ENCODE measurements around the gene GALR3.

GALR3 gene

DNA sequence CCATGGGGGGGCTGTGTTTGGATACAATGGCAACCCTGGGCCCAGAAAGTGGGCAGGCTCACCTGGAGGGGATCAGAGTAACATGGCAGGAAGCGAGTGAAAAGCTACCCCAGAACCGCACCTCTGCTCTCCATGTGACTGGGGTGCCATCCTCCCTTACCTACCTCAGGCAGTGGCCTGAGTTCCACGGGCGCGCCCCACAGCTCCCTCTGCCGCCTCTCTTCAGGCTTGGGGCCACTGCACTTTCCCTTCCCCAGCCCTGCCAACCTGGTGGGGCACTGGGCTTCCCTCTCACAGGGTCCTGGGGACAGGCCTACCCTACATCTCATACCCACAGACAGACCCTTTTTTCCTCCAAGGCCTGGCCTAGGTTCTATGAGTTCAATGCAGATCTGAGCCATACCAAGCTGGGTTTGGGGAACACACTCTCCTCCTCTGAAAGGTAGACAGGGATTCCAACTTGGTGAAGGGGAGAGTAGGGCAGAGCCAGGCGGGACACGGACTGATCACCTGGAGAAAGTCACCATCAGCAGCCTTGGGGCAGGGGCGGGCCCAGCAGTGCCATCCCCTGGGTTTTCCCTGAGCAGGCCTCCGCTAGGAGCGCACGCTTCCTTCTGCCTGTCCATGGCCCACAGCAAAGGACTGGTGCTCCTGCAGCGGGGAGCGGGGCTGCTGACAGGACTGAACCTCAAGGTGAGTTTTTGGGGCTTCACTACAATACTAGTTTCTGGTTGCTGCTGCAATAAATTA is 7.1 kb downstream of the GALR3 start:
- Mint-ChIP-seq H3K36me3 (ENCODE audit: low read depth) (peaks cover 32% of the 10 kb centered on the region), H3K9me3 (no peaks in the 10 kb centered on the region), H3K4me3 (no peak overlapping the region), H3K27ac (no peak overlapping the region), H3K27me3 (peaks cover 4% of the 10 kb centered on the region), H3K4me1 (ENCODE audit: low read depth) (no peaks in the 10 kb centered on the region)

DNA sequence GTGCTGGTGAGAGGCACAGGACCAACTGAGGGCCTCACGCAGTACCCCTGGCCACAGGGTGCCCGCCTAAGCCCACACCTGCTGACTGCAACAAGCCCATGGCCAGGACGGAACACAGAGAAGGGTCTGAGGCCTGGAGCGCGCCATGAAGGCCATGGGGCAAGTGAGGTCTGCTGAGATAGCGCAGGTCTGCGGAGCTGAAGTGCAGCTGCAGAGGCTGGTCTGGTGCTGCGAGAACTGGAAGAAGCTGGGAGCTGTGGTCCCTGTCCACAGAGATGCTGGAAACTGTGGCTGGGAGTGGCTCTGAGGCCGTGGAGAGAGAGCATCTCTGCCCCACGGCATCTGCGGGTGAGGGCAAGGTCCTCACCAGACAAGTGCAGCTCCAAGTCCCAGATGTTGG is 8.3 kb downstream of the GALR3 start:
- Mint-ChIP-seq H3K9me3 (no peaks in the 10 kb centered on the region), H3K27me3 (no peaks in the 10 kb centered on the region), H3K4me3 (no peak overlapping the region), H3K4me1 (ENCODE audit: low read depth) (no peaks in the 10 kb centered on the region), H3K36me3 (ENCODE audit: low read depth) (peaks cover 32% of the 10 kb centered on the region), H3K27ac (no peak overlapping the region)

DNA sequence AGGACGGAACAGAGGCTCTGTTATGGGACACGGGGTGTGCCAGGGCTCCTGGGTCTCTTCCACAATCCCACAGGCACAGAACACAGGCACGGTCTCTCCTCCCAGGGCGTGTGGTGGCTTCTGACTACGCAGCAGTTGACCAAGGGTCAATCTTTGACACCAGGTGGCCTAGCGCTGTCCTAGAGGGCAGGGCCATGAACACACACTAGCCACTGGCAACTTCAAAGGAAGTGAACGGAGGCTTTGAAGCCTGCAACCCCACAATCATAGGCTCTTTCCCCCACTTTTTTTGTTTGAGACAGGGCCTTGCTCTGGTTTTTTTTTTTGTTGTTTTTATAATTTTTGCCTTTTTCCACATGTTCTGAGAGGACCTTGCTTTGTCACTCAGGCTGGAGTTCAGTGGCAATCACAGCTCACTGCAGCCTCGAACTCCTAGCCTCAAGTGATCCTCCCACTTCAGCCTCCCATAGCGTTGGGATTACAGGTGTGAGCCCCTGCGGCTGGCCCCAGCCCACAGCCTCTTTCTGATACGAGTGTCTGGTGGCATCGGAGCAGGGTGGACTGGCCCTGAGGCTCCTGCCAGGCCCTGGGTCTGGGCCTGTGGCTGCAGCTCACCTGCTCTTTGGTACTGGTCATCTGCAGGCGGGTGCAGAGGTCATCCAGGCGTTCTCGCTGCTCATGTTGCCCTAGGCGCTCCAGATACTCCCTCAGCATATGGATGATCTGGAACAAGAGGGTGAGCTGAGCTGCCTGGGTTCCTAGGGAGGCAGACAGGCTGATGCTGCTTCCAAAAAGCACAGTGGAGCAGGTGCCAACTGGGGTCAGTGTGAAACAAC is 9.1 kb downstream of the GALR3 start:
- peaks cover 37% of the 10 kb centered on the region for H3K36me3 Mint-ChIP-seq (ENCODE audit: low read depth)
- H3K4me1 Mint-ChIP-seq (ENCODE audit: low read depth), result no peaks in the 10 kb centered on the region
- no peaks in the 10 kb centered on the region for H3K27me3 Mint-ChIP-seq
- no peak overlapping the region for H3K27ac Mint-ChIP-seq
- H3K4me3 Mint-ChIP-seq, result no peak overlapping the region
- no peaks in the 10 kb centered on the region for H3K9me3 Mint-ChIP-seq

DNA sequence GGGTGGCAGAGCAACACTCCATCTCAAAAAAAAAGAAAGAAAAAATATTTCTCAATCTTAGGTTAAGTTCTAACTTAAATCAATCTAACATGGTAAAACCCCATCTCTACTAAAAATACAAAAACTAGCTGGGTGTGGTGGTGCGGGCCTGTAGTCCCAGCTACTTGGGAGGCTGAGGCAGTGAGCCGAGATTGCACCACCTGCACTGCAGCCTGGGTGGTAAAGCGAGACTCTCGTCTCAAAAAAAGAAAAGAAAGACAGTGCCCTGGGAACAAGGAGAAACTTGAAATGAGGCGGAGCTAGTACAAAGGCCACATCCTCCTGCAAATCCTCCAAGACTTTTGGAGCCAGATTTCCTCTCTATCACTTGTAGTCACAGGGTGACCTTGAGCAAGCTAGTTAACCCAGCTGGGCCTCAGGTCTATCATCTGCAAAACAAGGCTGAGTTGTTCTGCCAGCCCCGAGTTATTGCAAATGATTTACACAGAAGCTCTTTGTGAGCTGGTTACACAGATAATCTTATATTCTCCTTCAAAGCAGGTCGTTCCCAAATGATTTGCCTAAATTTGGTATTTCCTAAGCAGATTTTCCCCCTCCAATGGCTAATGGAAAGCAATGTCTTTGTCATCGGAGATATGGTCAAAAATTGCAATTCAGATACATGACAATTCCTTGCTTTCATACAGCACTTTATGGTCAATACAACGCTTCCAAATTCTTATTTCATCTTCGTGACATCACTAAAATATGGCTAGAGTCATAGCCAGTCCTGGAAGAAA is 19.0 kb downstream of the GALR3 start:
- H3K4me3 Mint-ChIP-seq, result peak overlapping the region; percentile 90
- H3K9me3 Mint-ChIP-seq, result peaks cover 3% of the 10 kb centered on the region
- H3K27ac Mint-ChIP-seq, result no peak overlapping the region

DNA sequence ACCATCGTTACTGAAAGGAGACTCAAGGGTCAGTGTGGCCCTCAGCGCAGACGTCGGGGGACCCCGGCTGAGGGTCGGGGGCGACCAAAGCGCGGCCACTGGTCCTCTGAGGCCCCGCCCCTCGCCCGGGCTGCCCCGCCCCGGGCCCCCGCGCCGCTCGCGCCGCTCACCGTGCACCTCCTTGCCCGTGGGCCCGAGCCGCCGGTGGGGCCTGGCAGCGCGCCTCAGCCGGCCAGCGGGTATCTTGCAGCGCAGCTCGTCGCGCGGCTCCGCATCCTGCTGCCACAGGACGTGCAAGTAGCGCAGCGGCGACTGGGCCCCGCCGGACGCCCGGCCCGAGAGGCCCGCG is 20.5 kb downstream of the GALR3 start:
- Mint-ChIP-seq H3K27me3 (no peaks in the 10 kb centered on the region), H3K27ac (peak overlapping the region; percentile 86), H3K4me1 (ENCODE audit: low read depth) (peaks cover 34% of the 10 kb centered on the region)

More for the DNA sequence above, 19.0 kb downstream of the GALR3 start:
- Mint-ChIP-seq H3K36me3 (ENCODE audit: low read depth) (peaks cover 8% of the 10 kb centered on the region), H3K27me3 (no peaks in the 10 kb centered on the region), H3K4me1 (ENCODE audit: low read depth) (peaks cover 20% of the 10 kb centered on the region)

DNA sequence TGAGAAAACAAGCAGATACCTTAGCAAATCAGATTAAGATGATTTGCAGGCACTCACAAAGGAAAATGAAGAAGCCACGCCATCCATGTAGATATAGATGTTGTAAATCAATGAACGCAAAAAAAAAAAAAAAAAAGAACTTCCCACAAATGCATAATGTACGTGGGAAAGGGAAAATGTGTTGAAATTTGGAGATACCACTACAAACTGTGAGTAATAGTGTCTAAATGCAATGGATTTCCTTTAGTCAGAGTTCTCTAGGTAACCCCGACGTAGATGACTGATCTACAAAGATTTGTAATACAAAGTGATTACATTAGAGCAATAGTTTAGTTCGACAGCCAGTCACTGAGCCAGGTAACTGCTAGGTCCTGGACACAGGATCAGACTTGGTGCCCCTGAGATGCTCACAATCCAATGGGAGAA is 21.7 kb downstream of the GALR3 start:
- H3K36me3 Mint-ChIP-seq (ENCODE audit: low read depth), result peaks cover 15% of the 10 kb centered on the region
- H3K4me1 Mint-ChIP-seq (ENCODE audit: low read depth), result peaks cover 38% of the 10 kb centered on the region
- no peaks in the 10 kb centered on the region for H3K27me3 Mint-ChIP-seq
- H3K27ac Mint-ChIP-seq, result peak overlapping the region; percentile 55
- peaks cover 3% of the 10 kb centered on the region for H3K9me3 Mint-ChIP-seq
- H3K4me3 Mint-ChIP-seq, result peak overlapping the region; percentile 76

More for the DNA sequence above, 20.5 kb downstream of the GALR3 start:
- peaks cover 10% of the 10 kb centered on the region for H3K36me3 Mint-ChIP-seq (ENCODE audit: low read depth)
- peaks cover 3% of the 10 kb centered on the region for H3K9me3 Mint-ChIP-seq
- peak overlapping the region; percentile 90 for H3K4me3 Mint-ChIP-seq

DNA sequence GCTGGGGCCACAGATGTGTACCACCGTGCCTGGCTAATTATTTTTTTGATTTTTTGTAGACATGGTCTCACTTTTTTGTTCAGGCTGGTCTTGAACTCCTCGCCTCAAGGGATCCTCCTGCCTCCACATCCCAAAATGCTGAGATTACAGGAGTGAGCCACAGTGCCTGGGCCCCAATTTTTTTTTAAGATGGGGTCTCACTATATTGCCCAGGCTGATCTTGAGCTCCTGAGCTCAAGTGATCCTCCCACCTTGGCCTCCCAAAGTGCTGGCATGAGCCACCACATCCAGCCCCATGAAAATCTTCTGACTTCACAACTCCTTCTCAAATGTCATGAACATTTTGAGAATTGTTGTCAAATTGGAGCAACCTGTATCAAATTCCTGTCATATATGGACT is 23.3 kb downstream of the GALR3 start:
- Mint-ChIP-seq H3K4me3 (peak overlapping the region; percentile 19), H3K4me1 (ENCODE audit: low read depth) (peaks cover 51% of the 10 kb centered on the region), H3K27me3 (no peaks in the 10 kb centered on the region), H3K36me3 (ENCODE audit: low read depth) (peaks cover 27% of the 10 kb centered on the region), H3K27ac (no peak overlapping the region), H3K9me3 (peaks cover 3% of the 10 kb centered on the region)

DNA sequence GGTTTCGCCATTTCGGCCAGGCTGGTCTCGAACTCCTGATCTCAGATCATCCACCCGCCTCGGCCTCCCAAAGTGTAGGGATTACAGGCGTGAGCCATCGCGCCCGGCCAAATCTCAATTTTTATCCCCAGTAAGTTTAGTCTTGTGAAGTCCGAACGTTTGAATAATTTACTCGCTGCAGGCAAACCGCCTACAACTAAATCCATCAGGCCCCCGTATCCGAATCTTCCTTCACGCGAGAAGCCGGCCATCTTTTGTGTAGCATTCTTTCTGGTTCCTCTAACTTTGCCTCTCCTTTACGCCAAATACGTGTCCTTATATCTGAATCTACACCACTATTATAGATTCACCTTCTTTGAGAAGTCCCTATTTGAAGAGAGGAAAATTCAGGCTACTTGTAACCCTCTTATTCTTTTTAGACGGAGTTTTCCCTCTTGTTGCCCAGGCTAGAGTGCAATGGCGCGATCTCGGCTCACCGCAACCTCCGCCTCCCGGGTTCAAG is 25.5 kb downstream of the GALR3 start:
- Mint-ChIP-seq H3K4me3 (peak overlapping the region; percentile 98), H3K27ac (peak overlapping the region; percentile 93), H3K36me3 (ENCODE audit: low read depth) (peaks cover 46% of the 10 kb centered on the region), H3K27me3 (no peaks in the 10 kb centered on the region), H3K9me3 (peaks cover 3% of the 10 kb centered on the region), H3K4me1 (ENCODE audit: low read depth) (peaks cover 50% of the 10 kb centered on the region)

DNA sequence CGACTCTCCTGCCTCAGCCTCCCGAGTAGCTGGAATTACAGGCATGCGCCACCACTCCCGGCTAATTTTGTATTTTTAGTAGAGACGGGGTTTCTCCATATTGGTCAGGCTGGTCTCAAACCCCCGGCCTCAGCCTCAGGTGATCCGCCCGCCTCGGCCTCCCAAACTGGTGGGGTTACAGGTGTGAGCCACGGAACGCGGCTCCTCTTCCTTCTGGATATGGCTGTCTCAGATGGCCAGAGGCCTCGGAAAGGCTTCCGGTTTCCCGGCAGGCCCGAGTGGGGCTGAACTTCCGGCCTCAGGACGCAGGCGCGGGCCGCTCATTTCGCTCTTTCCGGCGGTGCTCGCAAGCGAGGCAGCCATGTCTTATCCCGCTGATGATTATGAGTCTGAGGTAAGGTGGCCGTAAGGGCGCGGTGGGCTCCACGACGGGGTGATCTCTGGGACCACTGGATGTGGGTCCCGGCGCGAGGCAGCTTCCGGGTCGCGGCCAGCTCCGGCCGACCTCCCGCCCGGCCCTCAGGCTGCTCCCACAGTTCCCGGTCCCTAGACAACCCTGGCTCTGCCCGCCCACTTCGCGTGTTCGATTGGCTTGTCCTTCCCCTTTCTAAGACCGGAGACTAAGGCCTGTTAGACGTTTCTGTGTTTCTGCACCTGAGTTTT is 26.0 kb downstream of the GALR3 start, which contains the start of gene EIF3L:
EIF3L (plus strand) TSS at position 331 of the 663 bp plus-strand sequence; CDS start at position 362, 31 bp downstream.
- peaks cover 55% of the 10 kb centered on the region for H3K4me1 Mint-ChIP-seq (ENCODE audit: low read depth)
- H3K27me3 Mint-ChIP-seq, result no peaks in the 10 kb centered on the region
- H3K36me3 Mint-ChIP-seq (ENCODE audit: low read depth), result peaks cover 52% of the 10 kb centered on the region
- H3K27ac Mint-ChIP-seq, result peak within 1 kb of the TSS; percentile 93
- H3K4me3 Mint-ChIP-seq, result peak within 1 kb of the TSS; percentile 98
- H3K9me3 Mint-ChIP-seq, result peaks cover 3% of the 10 kb centered on the region

DNA sequence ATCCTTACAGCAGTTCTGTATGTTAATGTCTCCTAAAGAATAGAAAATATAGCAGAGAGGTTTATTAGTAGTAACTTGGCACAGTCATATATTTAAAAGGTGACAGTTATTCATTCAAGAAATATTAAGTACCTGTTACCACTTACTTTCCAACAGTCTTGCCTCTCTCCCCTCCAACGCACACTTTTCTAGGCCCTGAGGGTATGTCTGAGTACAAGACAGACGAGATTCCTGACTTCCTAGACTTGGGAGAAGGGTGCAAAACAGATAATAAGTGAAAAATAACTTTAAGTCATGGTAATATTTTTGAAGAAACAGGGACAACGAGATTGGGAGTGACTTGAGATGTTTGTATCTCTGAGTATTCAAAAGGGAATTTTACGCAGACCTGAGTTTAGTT is 27.6 kb downstream of the GALR3 start:
- peaks cover 68% of the 10 kb centered on the region for H3K36me3 Mint-ChIP-seq (ENCODE audit: low read depth)
- peak overlapping the region; percentile 76 for H3K27ac Mint-ChIP-seq
- no peaks in the 10 kb centered on the region for H3K27me3 Mint-ChIP-seq
- H3K9me3 Mint-ChIP-seq, result no peaks in the 10 kb centered on the region
- peaks cover 59% of the 10 kb centered on the region for H3K4me1 Mint-ChIP-seq (ENCODE audit: low read depth)
- H3K4me3 Mint-ChIP-seq, result peak overlapping the region; percentile 98

DNA sequence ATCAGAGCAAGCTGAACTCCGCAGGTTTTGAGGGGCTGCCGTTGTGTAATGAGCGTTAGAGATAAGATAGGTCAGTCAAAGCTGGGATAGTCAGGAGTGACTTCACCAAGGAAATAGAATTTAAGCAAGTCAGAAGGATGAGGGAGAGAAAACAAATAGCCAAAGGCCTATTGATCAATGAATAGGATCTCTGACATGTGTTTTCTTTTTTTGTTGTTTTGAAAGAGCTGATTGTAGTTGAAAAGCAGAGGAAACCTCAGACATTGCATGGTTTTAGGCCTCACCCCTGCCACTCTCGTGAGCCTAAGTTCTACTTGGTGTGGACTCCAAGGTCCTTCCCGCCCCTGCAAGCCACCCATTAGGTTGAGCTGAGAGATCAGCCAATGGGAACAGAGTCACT is 29.2 kb downstream of the GALR3 start:
- H3K4me1 Mint-ChIP-seq (ENCODE audit: low read depth), result peaks cover 56% of the 10 kb centered on the region
- no peak overlapping the region for H3K27ac Mint-ChIP-seq
- peaks cover 76% of the 10 kb centered on the region for H3K36me3 Mint-ChIP-seq (ENCODE audit: low read depth)
- H3K4me3 Mint-ChIP-seq, result no peak overlapping the region
- no peaks in the 10 kb centered on the region for H3K9me3 Mint-ChIP-seq
- no peaks in the 10 kb centered on the region for H3K27me3 Mint-ChIP-seq

DNA sequence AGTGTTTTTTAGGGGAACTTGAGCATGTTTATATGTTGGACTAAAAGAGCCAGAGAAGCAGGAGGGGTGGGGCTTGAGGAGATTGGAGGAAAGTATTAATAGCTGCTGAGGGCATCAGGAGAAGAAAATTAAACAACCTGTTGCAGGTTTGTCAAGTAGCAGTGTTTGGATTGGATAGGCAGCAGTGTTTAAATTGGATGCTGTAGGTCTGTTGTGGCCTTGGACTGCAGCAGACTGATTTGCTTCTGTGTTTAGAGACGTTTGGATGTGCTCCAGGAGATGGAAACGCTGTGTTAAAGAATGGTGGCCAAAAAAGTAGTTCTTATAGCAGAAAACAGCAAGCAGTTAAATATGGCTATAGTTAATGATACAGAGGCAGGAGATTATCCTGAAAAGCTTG is 31.8 kb downstream of the GALR3 start:
- H3K4me3 Mint-ChIP-seq, result no peak overlapping the region
- H3K9me3 Mint-ChIP-seq, result no peaks in the 10 kb centered on the region
- H3K27me3 Mint-ChIP-seq, result no peaks in the 10 kb centered on the region
- peaks cover 40% of the 10 kb centered on the region for H3K4me1 Mint-ChIP-seq (ENCODE audit: low read depth)
- peaks cover 79% of the 10 kb centered on the region for H3K36me3 Mint-ChIP-seq (ENCODE audit: low read depth)
- peak overlapping the region; percentile 47 for H3K27ac Mint-ChIP-seq

DNA sequence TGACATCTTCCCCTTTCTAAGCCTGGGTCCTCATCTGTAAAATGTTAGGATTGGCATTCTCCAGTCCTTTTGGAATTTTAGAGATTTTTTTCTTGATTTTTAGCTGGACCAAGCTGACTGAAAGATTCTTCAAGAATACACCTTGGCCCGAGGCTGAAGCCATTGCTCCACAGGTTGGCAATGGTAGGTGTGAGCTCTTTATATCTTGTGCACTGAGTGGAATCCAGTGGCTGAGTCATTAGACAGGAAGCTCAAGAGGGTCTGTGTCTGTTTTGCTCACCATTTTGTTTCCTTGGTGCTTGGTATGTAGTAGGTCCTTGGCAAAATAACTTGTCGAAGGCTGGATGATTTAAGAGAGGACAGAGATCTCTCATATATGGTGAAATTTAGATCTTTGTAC is 32.3 kb downstream of the GALR3 start:
- Mint-ChIP-seq H3K36me3 (ENCODE audit: low read depth) (peaks cover 82% of the 10 kb centered on the region), H3K27ac (peak overlapping the region; percentile 61), H3K9me3 (no peaks in the 10 kb centered on the region)

DNA sequence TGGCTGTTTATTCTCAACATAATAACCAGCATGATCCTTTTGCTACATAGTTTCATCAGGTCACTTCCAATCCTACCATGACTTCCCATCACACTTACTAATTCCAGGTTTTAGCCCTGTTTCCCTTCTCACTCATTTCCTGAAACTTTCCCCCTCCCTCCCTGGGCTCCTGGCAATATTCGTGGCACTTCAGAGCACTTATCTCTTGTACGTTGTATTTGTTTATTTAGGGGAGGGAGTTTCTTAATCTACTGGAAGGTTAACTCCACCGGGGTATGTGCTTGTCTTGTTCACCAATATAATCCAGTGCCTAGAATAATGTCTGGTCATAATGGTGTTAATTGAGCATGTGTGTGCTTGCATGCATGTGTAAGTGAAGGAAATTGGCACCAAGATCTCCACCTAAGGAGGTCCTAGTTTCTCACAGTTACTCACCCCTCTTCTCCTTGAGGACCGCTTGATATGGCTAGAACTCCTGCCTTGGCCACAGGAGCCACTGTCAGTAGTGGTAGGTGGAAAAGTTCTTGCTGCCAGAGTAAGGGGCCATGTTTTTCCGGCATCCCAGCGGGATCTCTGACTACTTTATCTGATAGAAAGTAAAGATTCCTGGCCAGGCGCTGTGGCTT is 37.7 kb downstream of the GALR3 start:
- no peaks in the 10 kb centered on the region for H3K9me3 Mint-ChIP-seq
- H3K4me1 Mint-ChIP-seq (ENCODE audit: low read depth), result peaks cover 12% of the 10 kb centered on the region
- H3K27me3 Mint-ChIP-seq, result no peaks in the 10 kb centered on the region
- peaks cover 77% of the 10 kb centered on the region for H3K36me3 Mint-ChIP-seq (ENCODE audit: low read depth)
- no peak overlapping the region for H3K4me3 Mint-ChIP-seq
- no peak overlapping the region for H3K27ac Mint-ChIP-seq

More for the DNA sequence above, 32.3 kb downstream of the GALR3 start:
- Mint-ChIP-seq H3K27me3 (no peaks in the 10 kb centered on the region), H3K4me1 (ENCODE audit: low read depth) (peaks cover 37% of the 10 kb centered on the region), H3K4me3 (no peak overlapping the region)

Measured in stimulated activated naive CD8-positive, alpha-beta T cell treated with anti-CD3 and anti-CD28 coated beads, Interleukin-15, Interleukin-2, amounts not matched to agents 100 ng/mL and 50 ng/mL, for 24 hours (primary cell).